GM12891 (cell line): Measurements from ENCODE around the gene TLE5.

Experiments used
- PAX5 ChIP-seq: IDR thresholded peaks from 2 replicates; pipeline ENCODE4 v1.6.1; 2011; ENCODE audit warnings: low read length, moderate library complexity, mild to moderate bottlenecking; ENCODE audit not compliant: insufficient read depth, severe bottlenecking
- POLR2A ChIP-seq: IDR thresholded peaks from 2 replicates; pipeline ENCODE4 v1.6.1; 2011; ENCODE audit warnings: low read depth, low read length, control low read depth
- POLR2AphosphoS5 ChIP-seq: IDR thresholded peaks from 2 replicates; pipeline ENCODE4 v1.6.1; 2011; ENCODE audit warnings: low read depth, low read length, control low read depth
- POU2F2 ChIP-seq: IDR thresholded peaks from 2 replicates; pipeline ENCODE4 v1.6.1; 2011; ENCODE audit warnings: low read depth, mild to moderate bottlenecking, control low read depth, low read length, moderate library complexity

DNA sequence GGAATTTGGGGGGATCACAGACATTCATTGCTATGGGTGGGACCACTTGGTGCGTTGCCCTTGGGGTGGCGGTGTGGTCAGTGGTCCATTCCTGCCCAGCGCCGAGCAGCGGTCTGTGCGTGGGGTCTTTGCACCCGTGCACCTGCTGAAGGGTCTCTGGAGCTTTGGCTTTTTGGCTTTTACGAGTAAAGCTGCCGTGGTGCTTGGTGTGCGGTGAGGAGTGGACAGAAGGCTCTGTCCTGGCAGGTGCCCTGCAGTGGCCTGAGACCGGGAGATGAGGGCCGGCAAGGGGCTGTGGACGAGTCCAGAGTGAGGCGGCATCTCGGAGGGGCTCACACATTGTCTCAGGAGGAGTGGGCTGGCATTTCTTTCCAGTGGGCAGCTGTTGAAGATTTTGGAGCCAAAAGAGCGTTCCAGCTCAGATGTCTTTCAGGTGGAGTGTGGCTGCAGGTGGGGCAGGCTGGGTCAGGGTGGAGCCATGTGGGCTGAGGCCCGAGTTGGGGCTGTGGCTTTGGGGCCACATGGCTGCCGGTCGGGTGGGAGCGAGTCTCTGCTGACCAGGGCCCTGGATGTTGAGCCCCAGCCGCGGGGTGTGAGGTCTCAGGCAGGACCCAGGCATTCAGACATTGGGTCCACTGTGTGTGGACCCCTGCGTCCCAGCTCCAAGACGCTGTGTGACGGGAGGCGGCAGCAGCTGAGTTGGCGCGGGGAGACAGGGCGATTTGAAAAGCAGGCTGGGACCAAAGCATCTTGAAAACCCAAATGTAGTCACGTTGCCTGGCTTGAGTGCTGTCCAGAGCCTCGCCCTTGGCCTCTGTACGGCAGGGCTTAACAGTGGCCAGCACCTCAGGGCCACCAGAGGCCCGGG lies 43.6 kb upstream of the TLE5 start:
- no peak for TF ChIP-seq PAX5
- no peak for TF ChIP-seq POLR2AphosphoS5
- no peak for TF ChIP-seq POLR2A
- TF ChIP-seq POU2F2, result no peak
